ENCODE data around the gene ZBTB42.

ZBTB42 gene

DNA sequence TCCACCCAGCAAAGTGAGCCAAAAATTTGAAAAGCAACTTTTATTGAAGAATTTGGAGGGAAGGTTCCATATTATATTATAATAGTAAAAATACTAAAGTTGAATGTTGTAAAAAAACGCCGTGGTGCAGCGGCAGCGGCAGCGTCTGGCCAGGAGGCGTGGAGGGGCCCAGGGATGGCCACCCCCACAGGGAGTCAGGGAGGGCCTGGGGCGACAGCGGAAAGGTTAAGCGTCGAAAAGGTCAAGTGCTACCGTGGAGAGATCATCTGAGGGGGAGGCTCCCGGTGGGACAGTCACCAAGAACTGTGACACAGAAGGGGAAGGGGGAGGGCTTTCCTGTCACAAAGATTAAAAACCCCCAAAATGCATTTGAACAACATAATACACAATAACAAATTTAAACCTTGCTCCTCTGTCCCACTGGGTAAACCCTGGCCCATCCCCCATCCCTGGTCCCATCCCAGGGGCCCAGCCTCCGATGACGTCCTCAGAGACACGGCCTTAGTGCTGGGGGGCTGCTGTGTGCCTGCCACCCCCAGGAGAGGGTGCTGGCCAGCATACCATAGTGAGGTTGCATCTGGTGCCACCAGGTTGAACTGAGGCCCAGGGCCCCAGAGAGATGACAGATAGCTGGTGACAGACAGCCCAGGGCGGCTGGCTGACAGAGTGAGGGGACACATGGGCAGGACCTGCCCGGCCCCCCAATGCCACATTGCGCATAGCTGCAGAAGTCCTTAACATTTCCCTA lies 31.4 kb upstream of the ZBTB42 start:
- no peak for DNase-seq (ENCODE audit: low read depth)

DNA sequence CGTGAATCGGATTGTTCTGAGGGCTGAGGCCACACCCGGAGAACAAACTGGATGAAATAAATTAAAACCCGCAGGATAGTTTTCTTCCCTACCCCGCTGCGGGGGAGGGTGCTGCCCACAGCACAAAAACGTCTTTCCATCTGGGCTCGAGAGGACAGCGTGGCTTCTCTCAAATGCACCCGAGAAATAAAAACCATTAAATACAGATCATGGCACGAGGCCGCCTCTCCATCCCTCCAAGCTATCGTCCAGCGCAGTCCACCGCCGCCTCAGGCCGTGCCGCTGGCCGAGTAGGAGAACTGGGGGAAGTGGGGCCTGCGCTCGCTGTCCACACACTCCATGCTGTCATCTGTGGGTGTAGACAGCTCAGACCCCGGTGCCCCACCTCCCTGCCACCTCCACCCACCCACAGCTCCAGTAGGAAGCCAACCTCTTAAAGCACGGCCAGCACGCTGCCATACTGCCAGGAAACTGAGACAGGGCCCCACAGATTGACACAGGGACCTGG lies 30.8 kb upstream of the ZBTB42 start:
- no peak for DNase-seq (ENCODE audit: low read depth)

DNA sequence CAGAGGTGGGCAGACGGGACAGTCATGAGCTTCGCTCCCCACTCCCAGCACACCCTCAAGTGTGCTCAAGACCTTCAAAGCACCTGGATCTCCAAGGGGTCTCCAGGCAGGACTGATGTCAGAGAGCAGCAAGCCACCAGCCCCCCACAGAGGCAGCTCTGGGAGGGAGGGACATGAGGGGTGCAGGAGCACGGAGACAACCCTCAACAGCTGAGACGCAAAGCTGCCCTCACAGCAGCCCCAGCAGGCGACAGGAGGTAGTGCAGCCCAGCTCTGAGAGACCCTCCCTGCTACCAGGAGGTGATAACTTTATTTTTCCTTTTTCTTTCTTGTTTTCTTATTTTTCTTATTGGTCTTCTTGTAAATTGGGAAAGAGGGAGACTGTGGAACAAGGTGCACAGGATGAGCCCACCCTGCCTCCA lies 30.0 kb upstream of the ZBTB42 start:
- DNase-seq (ENCODE audit: low read depth), result no peak

DNA sequence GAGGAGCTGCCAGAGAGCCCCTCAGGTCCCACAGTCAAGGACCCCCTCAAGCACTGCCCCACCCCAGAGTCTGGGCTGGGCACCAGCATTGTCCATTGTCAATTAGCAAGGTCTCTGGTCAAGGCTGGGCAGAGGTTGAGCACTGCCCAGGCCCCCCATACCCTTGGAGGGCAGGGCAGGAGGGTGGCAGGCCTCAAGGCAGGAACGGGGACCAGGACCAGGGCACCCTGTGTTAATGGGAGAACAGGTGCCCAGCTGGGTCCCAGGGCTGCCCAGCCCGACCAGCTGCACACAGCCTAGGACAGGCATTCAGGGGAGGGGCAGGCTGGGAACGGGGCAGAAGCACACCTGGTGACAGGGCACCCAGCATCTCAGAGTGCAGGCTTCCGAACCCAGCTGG lies 29.5 kb upstream of the ZBTB42 start:
- DNase-seq (ENCODE audit: low read depth), result no peak

DNA sequence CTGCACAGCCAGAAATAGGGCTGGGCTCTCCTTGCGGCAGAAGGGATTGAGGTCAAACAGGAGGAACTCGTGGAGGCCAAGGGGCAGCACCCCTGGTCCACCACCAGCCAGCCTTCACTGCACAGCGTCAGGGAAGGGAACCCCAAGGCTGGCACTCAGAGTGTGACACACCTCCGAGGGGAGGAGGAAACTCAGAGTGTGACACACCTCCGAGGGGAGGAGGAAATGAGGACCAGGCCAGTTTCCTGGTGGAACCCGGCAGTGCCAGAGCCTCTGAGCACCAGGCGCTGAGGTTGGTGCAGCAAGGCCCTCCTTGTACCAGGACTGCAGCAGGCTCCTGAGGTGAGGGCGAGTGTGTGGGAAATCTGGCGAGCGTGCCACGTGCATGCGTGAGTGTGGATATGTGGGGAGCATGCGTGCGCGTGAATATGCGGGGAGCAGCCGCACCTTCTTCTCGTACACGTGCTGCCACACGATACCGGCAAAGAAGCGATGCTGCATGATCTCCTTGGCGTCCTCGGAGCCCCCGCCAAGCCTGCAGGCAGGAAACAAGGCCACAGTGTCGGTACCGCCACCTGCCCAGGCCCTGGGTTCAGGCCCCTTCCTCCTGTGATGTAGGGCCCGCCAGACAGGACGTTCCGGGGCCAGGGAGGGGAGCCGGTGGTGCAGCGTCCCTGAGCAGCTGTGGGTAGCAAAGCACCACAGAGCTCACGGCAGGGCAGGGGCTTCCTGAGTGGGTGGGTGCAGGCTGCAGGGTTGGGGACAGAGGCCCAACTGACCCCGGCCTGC lies 28.8 kb upstream of the ZBTB42 start:
- DNase-seq (ENCODE audit: low read depth), result no peak

DNA sequence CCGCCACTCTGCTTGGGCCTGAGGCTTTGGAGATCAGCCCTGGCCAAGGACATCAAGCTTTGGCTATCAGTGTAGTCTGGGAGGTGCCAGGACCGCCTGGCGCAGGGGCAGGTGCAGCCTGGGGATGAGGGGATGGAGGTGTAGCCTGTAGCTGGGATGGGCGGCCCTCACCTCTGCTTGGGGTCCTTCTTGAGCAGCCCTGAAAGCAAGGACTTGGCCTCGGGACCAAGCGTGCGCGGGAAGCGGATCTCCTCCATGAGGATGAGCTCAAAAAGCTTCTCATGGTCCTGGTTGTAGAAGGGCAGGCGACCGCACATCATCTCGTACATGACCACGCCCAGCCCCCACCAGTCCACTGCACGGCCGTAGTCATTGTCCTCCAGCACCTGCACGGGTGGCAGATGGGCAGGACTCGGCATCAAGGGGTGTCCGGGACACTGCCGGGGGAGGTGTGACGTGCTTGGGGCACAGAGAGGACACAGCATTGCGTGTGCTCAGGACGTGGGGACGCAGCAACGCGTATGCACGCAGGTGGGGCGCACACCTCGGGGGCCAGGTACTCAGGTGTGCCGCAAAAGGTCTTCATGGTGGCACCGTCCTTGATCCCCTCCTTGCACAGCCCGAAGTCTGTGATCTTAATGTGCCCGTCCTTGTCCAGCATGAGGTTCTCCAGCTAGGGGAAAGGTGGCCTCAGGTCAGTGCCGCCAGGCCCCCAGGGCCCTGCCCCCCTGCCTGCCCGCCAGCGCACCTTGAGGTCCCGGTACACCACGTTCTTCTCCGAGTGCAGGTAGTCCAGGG lies 28.0 kb upstream of the ZBTB42 start:
- DNase-seq (ENCODE audit: low read depth), result no peak

DNA sequence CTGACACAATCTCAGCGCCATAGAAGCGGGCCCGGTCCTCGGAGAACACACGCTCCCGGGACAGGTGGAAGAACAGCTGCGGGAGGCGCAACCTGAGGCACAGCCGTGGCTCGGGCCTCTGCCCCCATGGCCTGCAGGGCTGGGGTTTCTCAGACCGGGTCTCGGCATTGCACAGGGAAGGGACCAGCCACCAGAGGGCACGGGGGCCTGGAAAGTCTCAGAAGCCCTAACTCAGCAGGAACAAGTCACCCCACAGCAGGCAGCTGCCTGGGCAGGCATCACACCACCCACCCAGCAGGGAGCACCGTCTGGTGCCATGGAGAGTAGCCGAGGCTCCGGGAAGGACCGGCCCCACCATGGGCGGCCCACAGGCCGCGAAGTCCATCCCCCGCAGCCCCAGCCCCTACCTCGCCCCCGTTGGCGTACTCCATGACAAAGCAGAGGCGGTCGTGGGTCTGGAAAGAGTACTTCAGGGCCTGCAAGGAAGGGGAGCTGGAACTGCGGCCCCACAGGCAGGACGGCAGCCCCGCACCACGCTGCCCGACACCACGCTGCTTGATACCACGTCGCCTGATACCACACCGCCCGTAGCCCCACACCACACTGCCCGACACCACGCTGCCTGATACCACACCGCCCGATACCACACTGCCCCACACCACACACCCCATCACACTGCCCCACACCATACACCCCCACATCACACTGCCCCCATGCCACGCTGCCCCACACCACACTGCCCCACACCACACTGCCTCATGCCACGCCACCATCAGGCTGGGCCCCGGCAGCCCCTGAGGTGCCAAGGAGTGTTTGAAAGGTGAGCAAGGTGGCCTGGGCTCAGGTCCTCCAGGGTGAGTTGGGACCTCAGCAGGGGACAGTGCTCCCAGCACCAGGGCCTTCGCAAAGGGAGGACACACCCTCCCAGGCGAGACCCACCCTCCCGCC lies 27.1 kb upstream of the ZBTB42 start:
- no peak for DNase-seq (ENCODE audit: low read depth)

DNA sequence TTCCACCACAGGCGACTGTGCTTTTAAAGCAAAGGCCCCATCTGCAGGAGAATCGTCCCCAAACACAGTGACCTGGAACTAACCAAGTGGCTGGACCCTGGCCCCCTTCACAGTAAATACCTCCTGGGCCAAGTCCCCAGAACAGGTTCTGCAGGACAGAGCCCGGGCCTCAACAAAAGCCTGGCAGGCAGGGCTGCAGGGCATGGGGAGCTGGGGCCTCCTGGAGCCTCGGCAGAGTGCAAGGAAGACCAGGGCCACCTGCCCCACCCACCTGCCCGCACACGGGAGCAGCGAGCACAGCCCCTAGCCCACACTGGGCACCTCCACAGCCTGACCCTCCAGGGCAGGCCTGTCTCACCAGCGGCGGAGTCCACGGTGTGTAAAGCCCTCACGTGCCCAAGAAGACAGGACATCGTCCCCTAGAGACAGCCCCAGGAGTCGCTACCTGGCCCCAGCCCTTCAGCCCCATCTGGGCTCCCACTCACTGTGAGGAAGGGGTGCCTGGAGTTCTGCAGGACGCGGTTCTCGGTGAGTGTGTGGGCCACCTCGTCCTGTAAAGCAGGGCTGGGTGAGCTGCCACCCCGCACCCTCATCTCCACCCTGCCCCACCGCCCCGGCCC lies 26.3 kb upstream of the ZBTB42 start:
- no peak for DNase-seq (ENCODE audit: low read depth)

DNA sequence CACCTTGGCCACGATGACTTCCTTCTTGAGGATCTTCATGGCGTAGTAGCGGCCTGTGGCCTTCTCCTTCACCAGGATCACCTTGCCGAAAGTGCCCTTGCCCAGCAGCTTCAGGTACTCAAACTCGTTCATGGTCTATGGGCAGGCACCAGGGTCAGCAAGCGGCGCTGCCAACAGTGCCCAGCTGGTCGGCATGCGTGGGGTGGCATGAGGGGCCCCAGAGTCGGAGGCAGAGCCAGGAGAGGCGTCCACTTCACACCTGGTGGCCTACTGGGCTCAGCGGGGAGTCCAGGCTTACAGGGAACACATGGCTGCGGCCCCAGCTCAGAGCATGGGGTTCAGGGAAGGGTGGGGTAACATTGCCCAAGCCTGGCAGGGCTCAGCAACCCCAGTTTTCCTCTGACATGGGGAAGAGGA lies 25.8 kb upstream of the ZBTB42 start:
- DNase-seq (ENCODE audit: low read depth), result no peak

DNA sequence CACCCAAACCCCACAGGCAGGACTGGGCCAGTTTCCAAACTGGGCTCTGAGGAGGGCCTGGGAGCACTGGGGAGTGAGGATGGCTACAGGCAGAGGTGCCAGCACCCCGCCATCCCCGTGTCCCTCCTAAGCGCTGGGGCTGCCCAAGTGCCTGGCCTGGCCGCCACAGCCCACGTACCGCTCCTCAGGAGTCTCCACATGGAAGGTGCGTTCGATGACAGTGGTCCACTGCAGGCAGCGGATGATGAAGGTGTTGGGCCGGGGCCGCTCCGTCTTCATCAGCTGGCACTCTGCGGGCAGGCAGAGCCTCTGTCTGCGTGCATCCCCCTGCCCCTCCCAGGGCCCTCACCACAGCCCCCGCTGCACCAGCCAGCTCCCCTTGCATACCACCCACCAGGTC lies 24.4 kb upstream of the ZBTB42 start:
- no peak for DNase-seq (ENCODE audit: low read depth)

DNA sequence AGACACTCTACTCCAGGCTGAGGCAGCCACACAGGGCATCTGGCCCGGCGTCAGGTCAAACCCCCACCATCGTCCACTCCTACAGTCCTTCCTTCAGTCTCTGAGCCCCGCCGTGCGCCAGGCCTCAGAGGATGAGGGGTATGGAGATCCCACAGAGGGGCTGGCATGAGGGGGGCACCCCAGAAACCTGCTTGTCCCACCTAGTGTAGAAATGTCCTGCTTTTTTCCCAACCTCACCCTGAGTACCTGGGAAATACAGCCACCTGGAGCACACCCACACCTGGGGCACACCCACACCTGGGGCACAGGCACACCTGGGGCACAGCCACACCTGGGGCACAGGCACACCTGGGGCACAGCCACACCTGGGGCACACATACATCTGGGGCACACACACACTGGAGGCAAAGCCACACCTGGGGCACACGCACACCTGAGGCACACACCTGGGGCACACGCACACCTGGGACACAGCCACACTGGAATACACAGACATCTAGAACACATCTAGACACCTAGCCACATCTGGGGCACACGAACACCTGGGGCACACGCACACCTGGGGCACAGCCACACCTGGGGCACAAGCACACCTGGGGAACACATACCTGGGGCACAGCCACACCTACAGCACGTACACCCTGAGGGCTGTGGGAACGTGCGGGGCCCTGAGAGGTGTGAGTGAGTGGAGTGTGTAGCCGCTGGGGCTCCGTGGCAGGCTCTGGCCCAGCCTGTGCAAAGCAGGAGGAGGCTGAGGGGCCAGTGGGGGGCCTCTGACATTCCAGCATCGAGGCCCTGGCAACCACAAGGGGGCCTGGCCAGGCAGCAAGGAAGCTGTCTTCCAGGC lies 23.7 kb upstream of the ZBTB42 start:
- DNase-seq (ENCODE audit: low read depth), result no peak

DNA sequence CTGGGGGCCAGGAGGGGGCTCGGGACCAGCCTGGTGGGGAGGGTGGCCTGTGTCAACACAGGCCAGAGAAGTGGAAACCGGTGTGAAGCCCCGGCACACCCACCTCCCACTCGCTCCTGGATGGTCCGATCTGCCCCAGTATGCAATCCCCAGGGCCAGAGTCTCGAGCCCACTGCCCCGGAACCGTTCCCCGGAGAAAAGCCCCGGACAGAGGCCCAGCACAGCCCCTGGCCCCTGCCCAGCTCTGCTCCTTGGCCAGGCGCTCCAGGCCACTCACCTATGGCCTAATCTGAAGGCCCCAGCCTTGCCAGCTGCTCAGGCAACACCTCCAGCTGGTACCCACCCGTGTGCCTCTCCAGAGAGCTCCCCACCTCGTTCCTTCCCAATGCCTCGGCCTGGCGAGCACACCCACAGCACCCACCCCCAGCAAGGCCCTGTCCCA lies 23.1 kb upstream of the ZBTB42 start:
- no peak for DNase-seq (ENCODE audit: low read depth)

DNA sequence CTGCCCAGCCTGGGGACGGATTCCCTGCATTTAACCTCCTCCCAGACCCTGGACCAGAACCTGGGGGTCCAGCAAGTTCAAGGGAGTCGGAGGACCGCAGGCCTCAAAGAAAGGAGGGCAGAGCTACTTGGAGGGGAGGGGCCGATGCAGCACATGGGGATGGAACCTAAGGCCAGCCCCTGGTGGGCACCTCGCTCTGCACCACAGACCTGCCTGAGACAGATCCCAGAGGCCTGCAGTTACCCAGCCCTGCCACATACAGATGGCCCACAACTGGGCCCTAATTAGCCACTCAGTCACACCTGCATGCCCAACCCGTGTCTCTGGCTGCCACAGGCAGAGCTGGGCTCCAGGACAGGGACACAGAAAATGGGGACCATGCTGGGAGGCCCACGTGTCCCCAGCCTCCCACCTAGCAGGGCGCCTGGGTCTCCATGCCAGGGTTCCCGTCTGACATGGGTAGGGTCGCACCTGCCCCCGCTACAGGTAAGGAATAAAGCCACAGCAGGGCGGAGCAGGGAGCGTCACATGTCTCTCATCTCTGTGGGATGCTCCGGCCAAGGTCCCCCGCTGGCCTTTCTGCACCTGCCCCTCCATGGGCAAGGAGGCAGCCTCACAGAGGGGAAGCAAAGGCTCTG lies 22.1 kb upstream of the ZBTB42 start:
- no peak for DNase-seq (ENCODE audit: low read depth)

DNA sequence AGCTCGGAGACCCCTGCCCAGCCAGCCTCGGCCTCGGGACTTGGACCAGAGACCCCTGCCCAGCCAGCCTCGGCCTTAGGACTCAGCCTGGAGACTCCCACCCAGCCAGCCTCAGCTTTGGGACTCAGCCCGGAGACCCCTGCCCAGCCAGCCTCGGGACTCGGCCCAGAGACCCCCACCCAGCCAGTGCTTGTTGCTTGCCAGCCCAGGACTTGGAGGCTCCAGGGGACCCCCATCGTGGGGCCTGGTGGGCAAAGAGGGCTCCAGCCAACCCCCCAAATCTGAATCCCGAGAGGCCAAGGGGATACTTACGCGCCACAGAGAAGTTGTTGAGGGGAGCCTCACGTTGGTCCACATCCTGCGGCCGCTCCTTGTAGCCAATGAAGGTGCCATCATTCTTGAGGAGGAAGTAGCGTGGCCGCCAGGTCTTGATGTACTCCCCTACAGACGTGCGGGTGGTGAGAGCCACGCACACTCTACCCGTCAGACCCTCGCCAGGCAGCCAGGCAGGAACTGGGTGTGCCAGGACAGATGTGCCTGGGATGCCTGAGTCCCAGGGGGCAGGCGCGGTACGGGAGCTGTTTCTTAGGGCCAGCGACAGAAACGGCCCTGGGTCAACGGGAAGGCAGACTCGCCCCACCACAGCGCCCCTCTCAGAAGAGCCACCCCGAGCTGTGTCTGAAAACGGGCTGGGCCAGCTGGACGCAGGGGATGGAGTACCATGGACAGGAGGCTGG lies 21.0 kb upstream of the ZBTB42 start:
- DNase-seq (ENCODE audit: low read depth), result no peak

DNA sequence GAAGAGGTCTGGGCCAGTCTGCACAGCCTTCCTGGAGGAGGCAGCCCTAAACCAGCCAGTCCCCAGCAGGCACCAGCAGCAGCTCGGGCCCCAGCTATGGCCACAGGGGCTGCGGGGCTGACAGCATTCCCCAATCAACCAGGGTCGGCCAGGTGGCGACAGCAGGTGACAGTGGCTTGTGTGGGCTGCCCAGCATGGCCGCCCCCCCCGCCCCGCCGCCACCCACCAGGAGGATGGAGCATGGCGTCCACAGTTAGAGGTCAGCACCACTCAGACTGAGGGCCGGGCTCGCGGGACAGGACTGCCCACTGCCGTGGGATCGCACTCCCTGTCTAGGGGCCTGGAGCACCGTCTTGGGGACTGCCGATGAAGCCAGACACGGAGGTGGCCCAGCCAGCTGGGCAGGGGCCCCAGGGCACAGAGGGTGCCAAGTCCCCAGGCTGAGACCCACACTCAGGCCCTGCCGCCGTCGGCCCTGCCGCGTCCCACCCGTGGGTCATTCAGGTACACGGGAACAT lies 20.3 kb upstream of the ZBTB42 start:
- no peak for DNase-seq (ENCODE audit: low read depth)

DNA sequence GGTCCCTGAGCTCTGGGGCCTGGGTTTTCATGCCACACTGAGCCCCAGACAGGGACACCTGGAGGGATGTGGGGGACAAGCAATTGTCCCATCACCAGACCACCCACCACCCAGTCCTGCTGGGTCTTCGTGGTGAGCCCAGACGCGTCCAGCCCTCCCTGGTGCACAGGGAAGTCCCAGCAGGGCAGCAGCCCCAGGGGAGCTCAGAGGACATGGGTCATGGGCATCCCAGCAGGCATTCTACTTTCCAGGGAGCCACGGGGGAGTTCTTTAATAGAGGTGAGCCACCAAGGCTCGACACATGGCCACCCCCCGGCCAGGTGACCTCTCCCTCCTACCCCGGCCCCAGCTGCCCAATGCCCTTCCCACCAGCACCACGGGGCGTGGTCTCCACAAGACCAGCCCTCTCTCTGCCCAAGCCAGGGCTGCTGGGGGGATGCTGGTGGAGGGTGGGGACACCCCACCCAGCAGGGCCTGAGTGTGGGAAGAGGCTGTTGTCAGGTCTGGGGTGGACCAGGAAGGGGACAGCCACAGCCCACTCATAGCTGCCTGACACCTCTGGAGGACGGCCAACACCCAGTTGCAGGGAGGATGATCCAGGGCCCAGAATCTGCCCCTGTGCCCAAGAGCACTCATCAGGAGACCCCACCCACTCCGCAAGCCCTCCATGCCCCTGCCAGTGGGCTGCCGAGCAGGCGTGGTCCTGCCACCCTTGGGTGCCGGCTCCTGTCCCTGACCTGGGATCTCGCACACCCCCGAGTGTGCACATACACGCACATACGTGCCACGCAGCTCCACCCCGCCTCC lies 19.4 kb upstream of the ZBTB42 start:
- no peak for DNase-seq (ENCODE audit: low read depth)

DNA sequence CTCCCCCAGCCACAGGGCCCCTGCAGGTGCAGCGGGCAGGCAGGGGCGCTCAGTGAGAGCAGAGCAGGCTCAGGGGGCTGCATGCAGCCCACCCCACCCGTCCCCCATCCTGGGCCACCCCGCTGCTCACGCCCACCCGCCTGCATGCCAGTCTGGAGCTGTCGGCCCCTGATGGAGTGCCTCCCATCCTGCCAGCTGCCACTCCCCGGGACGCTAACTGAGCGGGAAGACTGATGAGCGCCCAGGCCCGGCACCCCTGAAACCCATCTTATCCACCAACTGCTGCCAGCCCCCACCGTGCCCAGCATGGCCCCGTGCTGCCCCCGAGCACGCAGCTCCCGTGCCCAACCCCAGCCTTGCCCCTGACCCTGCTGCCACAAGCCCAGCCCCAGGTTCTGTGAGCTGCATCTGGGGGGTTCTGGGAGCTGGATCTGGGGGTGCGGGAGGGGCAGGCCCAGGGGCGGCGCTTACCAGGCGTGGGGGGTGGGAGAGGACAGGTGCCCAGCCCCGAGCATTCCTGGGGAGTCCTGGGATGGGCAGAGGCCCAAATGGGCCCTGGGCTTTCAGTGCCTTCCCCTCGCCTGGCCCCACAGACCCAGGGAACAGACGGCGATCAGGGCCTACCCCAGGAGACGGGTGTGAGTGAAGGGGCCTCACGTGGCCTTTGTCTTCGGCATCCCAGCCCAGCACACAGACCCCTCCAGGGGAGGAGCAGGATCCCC lies 18.7 kb upstream of the ZBTB42 start:
- DNase-seq (ENCODE audit: low read depth), result no peak

All from stimulated activated CD8-positive, alpha-beta memory T cell treated with anti-CD3 and anti-CD28 coated beads, Interleukin-15, amount 100 ng/mL, for 24 hours (primary cell).